HEK293T (cell line): Measurements from ENCODE around the gene PCIF1.

Experiments used
- ARNT ChIP-seq: fragments of 450-650 bp; IDR thresholded peaks from 2 replicates; pipeline ENCODE4 v1.6.1; 2017; ENCODE audit warnings: mild to moderate bottlenecking
- L3MBTL2 ChIP-seq: fragments of 450-650 bp; conservative IDR thresholded peaks from 2 replicates; pipeline ENCODE4 v1.6.1; 2016; ENCODE audit warnings: mild to moderate bottlenecking
- LEF1 ChIP-seq: fragments of 450-650 bp; IDR thresholded peaks from 2 replicates; pipeline ENCODE4 v1.6.1; 2017; ENCODE audit warnings: mild to moderate bottlenecking, borderline replicate concordance
- PKNOX1 ChIP-seq: fragments of 450-650 bp; IDR thresholded peaks from 2 replicates; pipeline ENCODE4 v1.6.1; 2016
- SP1 ChIP-seq: fragments of 450-650 bp; IDR thresholded peaks from 2 replicates; pipeline ENCODE4 v1.6.1; 2017
- SUZ12 ChIP-seq: fragments of 450-650 bp; IDR thresholded peaks from 2 replicates; pipeline ENCODE4 v1.6.1; 2016; ENCODE audit warnings: mild to moderate bottlenecking
- TARDBP ChIP-seq: fragments of 450-650 bp; IDR thresholded peaks from 2 replicates; pipeline ENCODE4 v1.6.1; 2016

GRCh38 chr20:45912344-45912682 lies 22.2 kb upstream of the PCIF1 start:
- TF ChIP-seq L3MBTL2, result no peak
- TF ChIP-seq SUZ12, result no peak
- no peak for TF ChIP-seq ARNT
- TF ChIP-seq LEF1, result no peak
- TF ChIP-seq SP1, result no peak
- no peak for TF ChIP-seq PKNOX1
- TF ChIP-seq TARDBP, result no peak
